Measurements from ENCODE around the gene SRSF7.

GRCh38 chr2:38744399-38744780 lies 6.8 kb downstream of the SRSF7 start:
- TF ChIP-seq ZNF792 (tag by site-specific recombination; IDR thresholded peaks at IDR 0.05) (no peak), ZNF548 (tag by site-specific recombination; IDR thresholded peaks at IDR 0.05) (no peak), ZNF529 (tag by site-specific recombination; IDR thresholded peaks at IDR 0.05; ENCODE audit: insufficient replicate concordance) (no peak), ZNF274 (IDR thresholded peaks at IDR 0.05; ENCODE audit: low read length) (no peak), ZNF274 (tag by site-specific recombination; IDR thresholded peaks at IDR 0.05; ENCODE audit: borderline replicate concordance) (no peak), ZNF214 (tag by site-specific recombination; IDR thresholded peaks at IDR 0.05; ENCODE audit: borderline replicate concordance) (no peak), GLI4 (tag by site-specific recombination; IDR thresholded peaks at IDR 0.05) (no peak)

Measured in HEK293 (cell line).